HG02642 (cell line): ENCODE data around the gene FGF4.

ENCODE experiments used
- ATAC-seq: cut with Tn5 transposase; IDR thresholded peaks from one replicate; pipeline ENCODE4 v1.9.1; 2021; ENCODE audit warnings: mild to moderate bottlenecking; ENCODE audit not compliant: unreplicated experiment, poor library complexity

FGF4 gene

DNA sequence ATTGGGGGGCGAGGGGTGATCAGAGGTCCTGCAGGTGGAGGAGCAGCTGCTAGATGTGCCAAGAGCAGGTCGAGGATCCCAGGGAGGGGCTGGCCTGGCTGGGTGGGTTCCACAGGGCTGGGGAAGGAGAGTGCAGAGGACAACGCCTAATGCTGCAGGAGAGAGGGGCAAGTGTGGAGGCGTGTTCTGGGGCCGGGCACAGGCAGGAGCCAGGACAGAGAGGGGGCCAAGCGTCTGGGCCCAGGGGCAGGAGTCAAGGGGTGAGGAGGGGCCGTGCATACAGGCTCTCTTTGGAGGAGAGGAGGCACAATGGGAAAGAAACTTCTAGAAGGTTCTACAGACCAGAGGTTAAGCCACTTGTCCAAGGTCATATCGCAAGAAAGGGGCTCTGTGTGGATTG, 44.6 kb downstream of the FGF4 start:
- no peak for ATAC-seq

DNA sequence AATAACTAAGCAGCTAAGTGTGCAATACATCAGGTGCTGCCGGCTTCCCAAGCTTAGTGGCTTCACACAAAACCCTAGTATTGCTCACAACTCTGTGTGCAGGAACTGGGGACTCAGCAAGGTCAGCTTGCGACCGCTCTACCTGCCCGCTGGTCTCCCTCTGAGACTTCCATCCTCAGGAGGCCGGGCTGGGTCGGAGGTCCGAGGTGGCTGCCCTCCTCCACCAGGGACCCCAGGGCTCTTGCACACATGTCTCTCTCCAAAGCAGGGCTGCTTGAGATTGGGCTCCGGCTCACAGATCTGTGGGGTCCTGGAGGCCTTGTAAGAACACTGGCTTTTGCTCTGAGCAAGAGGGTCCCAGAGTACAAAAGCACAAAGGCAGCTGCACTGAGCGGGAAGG, 45.9 kb downstream of the FGF4 start:
- ATAC-seq, result no peak

DNA sequence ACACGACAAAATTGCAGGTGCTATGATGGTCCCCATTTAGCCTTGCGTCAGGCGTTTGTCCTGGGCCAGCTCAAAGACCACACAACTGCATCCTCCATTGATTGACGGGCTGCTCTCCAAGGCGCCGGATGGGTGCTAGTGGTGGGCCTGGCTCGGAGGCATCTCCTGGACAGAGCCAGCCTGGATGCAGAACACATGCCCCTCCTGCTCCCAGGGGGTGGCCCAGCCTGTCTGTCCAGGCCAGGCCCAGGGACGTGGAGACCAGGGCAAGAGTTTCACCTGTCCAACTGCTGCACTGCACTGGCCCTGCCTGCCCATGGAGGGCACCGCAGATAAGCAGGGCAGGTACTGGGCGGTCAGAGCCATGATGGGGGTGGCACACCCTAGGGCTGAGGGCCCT, 47.9 kb downstream of the FGF4 start:
- no peak for ATAC-seq

DNA sequence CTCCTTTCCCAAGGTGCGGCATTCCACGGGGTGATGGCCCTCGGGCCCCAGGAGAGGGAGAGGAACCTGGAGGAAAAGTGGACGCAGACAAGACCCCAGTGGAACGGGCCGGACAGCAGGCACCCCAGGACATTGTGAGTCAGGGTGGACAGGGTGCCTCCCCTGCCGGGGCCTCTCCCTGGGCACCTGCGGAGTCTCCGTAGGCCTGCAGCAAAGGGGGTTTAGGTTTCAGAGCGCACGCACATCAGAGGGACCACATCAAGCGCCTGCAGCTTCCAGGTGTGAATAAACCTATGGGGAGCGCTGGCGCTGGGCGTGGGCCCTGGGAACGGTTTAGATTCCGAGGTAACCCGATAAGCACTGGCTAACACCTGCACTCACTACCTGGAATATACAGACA, 48.7 kb downstream of the FGF4 start:
- no peak for ATAC-seq

DNA sequence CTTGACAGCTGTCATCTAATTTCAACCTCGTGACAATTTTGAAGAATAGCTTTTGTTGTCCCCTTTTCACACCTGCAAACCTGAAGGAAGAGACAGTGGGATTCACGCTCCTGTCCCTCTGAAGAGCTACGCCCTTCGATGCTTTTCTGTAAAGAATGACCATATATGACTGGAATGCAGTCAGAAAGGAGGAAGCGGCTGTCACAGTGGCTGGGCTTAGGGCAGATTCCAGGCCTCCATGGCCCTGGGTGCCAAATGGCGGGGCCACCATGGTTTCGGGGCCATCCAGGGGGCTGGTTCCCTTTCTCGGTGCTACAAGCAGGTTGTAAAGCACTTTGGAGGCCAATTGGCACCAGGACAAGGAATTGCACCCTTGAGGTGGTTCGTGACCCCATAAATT, 49.1 kb downstream of the FGF4 start:
- no peak for ATAC-seq

DNA sequence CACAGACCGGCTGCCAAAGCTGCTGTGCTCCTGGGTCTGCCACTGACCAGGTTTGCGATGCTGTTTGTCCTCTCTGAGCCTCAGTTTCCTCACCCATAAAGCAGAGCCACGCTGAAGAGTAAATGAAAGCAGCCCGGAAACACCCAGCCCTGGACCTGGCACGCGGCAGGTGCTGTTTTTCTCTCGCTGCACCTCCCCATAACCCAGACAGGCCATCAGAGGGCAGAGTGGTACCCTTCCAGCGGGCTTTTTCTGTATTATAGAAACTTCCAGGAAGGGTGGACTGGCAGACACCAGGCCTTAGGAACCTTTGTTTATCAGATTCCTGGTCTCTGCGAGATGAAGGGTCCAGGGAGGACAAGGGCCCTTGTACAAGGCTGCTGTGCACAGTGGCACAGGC, 53.4 kb downstream of the FGF4 start:
- no peak for ATAC-seq

DNA sequence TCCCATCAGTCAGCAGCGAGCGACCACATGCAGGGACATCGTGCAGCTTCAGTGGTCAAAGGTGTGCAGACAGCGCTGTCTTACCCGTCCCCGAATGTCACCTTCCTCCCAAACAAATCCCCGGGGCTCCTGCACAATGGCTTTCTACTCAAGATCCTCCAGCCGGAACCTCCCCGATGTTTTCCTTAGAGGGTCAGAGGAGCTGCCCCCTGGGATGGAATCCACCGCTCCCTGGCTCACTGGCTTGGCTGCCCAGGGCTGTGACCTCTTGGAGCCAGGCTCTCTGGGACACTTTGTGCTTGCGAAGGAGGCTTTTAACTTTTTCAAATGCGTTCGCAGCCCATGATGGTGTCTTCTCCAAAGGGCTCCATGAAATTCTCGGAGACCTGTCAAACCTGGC, 54.0 kb downstream of the FGF4 start:
- no peak for ATAC-seq
